ENCODE results near the gene DIS3L2.
A peak's percentile ranks its signal among the peaks of the same experiment; 100 is the strongest.

The DIS3L2 gene

GRCh38 chr2:231955758-231956472 lies 5.6 kb upstream of the DIS3L2 start:
- no peak for DNase-seq (ENCODE audit: low read depth)

GRCh38 chr2:231957913-231958763 lies 3.4 kb upstream of the DIS3L2 start:
- DNase-seq (ENCODE audit: low read depth) = no peak

- DNase-seq (ENCODE audit: low read depth) = no peak
Observed at GRCh38 chr2:231960810-231961348, 634 bp upstream of the DIS3L2 start.

- no peak for DNase-seq (ENCODE audit: low read depth)
Observed at GRCh38 chr2:231965102-231965501, 3.6 kb downstream of the DIS3L2 start.

GRCh38 chr2:231966886-231967285 lies 5.4 kb downstream of the DIS3L2 start:
- no peak for DNase-seq (ENCODE audit: low read depth)

GRCh38 chr2:231968820-231969219 lies 7.3 kb downstream of the DIS3L2 start:
- DNase-seq (ENCODE audit: low read depth) = no peak

- DNase-seq (ENCODE audit: low read depth) = peak; percentile 69
Observed at GRCh38 chr2:231970461-231970860, 8.9 kb downstream of the DIS3L2 start.

- no peak for DNase-seq (ENCODE audit: low read depth)
Observed at GRCh38 chr2:231975001-231975400, 13.5 kb downstream of the DIS3L2 start.

- no peak for DNase-seq (ENCODE audit: low read depth)
Observed at GRCh38 chr2:231977430-231977829, 15.9 kb downstream of the DIS3L2 start.

- no peak for DNase-seq (ENCODE audit: low read depth)
Observed at GRCh38 chr2:231984992-231985391, 23.5 kb downstream of the DIS3L2 start.

GRCh38 chr2:231985823-231986261 lies 24.3 kb downstream of the DIS3L2 start:
- DNase-seq (ENCODE audit: low read depth) = no peak

- no peak for DNase-seq (ENCODE audit: low read depth)
Observed at GRCh38 chr2:231987124-231987727, 25.7 kb downstream of the DIS3L2 start.

- no peak for DNase-seq (ENCODE audit: low read depth)
Observed at GRCh38 chr2:231988179-231988866, 26.8 kb downstream of the DIS3L2 start.

GRCh38 chr2:231991664-231992063 lies 30.2 kb downstream of the DIS3L2 start:
- DNase-seq (ENCODE audit: low read depth) = peak; percentile 57

- DNase-seq (ENCODE audit: low read depth) = no peak
Observed at GRCh38 chr2:231992888-231993287, 31.4 kb downstream of the DIS3L2 start.

- no peak for DNase-seq (ENCODE audit: low read depth)
Observed at GRCh38 chr2:231996797-231997540, 35.5 kb downstream of the DIS3L2 start.

GRCh38 chr2:231998046-231998445 lies 36.5 kb downstream of the DIS3L2 start:
- DNase-seq (ENCODE audit: low read depth) = no peak

- no peak for DNase-seq (ENCODE audit: low read depth)
Observed at GRCh38 chr2:232000439-232000838, 38.9 kb downstream of the DIS3L2 start.

GRCh38 chr2:232001073-232001472 lies 39.6 kb downstream of the DIS3L2 start:
- DNase-seq (ENCODE audit: low read depth) = no peak

GRCh38 chr2:232006253-232006652 lies 44.7 kb downstream of the DIS3L2 start:
- no peak for DNase-seq (ENCODE audit: low read depth)
